Glomerular endothelial cell (primary cell): Measurements from ENCODE around the gene TDRD3. TPM values are rescaled to one million over a fixed set of nuclear protein-coding genes. Genes with fewer than 3 reads are reported as not detected.
"Not testable (repeated sequence)": the region's sequence is repeated elsewhere in the genome, so short reads cannot be mapped to it uniquely, and the experiment has no call there.

Experiments
- DNase-seq: peaks from one replicate; pipeline ENCODE4 v3.0.0-alpha.2; 2011; ENCODE audit warnings: low read depth, low spot score; ENCODE audit errors: extremely low read depth
- total RNA-seq: library from RNA; depleted of rRNA; stranded (reverse); fragments of >200 nt; gene quantifications from 2 replicates; pipeline ENCODE4 v1.2.3, GENCODE V29; 2015

TDRD3 gene
- total RNA-seq, result 7.4 and 11.1 TPM in 2 replicates

DNA sequence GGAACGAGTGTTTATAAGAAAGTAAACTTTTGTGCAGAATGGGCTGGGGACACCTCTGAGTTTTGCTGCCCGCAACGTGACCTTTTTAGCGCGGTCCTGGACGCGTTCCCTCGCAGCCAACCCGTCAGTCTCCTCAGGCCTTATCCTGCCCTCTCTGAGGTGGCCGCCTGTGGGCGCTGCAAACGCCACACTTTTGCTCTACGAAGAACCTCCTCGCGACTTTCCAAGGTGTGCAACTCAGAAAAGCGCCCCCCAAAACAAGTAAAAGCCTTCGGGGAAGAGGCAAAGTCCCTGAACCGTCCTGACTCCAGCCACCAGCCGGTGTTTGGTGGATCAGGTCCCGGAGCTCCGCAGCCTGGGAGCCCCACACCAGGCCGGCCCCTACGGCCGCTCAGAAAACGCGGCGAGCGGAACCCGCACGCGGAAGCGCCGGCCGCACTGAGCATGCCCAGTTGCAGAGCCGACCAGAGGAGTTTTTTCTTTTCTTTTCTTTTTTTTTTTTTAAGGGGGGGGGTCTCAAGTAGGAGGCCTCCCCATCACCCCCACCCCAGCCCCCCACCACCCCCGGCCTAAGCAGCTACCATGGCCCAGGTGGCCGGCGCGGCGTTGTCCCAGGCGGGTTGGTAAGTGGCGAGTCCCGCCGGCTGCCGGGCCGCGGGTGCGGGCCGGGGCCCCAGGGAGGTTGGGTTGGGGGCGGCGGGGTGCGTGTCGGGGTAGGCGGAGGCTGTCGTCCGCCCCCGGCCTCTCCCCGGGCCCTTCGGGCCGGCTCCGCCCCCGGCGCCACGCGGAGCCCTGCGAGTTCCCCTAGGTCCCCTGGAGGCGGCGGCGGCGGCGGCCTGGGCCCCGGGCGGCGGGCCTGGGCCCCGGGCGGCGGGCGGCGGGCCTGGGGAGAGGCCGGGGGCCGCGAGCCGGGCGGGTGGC, at the start of gene TDRD3:
Gene TDRD3 (plus strand): TSS at position 438 of the 921 bp plus-strand sequence. CDS start 145 bp downstream, at position 583.
- peak; percentile 50 for DNase-seq

DNA sequence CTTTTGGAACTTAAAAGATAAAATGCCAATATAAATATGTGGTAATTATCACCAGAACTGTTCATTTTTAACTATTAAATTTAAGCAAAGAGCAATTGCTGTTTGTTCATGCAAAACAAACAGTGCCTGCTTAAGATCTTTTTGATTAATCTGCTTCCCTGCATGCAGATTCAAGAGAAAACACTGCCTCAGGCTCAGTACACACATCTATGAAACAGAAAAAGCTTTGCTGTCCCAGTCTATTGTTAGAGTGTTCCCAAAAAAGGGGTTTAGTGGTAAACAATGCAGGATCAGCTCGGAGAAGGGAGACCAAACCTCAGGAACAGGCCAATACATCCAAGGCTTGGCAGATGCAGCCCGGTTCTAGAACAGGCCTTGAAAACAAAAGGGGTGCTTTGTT, 49.3 kb upstream of the TDRD3 start:
- DNase-seq, result no peak

DNA sequence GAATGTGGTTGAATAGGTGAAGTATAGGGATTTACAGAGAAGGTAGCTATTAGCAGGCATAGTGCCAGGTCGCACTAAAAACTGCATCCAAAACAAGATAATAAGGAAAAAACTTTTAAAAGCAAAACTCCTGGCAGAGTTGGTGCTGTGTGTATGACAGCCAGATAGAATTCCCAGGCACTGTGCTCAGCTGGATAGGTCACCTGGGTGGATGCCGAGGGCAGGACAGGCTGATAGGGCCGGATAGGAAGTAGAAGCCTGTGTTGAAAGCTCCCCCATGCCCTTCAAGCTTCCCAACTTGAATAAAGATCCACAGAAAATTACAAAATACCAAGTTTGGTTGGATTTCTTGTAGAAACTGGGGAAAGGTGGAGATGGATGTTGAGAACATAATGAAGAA, 48.9 kb upstream of the TDRD3 start:
- no peak for DNase-seq

DNA sequence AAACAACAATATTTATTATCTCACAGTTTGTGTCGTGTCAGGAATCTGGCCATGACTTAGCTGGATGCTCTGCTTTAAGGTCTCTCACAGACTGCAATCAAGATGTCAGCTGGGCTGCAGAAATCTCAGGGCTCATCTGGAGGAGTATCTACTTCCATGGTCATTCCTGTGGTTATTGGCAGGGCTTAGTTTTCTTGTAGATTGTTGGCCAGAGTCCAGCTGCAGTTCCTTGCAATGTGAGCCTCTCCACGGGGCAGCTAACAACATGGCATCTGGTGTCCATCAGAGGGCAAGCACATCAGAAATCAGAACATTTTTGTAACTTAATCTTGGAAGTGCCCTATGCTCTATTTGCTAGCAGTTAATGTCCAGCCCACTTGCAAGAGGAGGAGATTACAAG, 45.7 kb upstream of the TDRD3 start:
- DNase-seq, result no peak

DNA sequence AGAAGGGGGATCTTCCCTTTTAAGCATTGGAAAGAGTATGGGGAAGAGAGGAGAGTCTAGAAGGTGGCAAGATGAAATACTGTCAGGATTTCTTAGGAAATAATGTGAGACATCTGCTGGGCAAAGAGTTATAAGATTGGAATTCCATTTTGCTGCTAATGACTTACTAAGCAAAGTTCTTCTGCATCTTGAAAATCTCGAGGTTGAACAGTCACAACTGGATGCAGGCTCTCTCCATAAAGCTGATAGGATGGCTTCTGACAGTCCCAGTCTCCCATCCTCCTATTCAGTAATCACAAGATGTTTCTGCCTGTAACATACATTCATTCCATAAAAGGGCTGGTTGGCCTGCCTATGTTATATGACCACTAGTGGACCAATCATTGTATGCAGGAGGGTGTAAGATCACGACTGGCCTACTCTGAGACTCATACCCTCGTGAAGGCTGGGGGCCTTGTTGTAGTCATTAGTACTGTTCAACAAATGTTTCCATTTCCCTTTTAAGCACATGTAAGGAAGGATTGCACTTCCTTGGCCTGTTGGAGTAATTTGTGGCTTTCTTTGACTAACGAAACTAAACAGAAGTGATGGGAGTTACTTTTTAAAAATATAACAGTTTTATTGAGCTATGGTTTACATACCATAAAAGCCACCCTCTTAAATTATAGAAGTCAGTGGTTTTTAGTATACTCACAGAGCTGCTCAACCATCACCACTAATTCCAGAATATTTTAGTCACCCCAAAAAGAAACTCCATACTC, 45.0 kb upstream of the TDRD3 start:
- no peak for DNase-seq

DNA sequence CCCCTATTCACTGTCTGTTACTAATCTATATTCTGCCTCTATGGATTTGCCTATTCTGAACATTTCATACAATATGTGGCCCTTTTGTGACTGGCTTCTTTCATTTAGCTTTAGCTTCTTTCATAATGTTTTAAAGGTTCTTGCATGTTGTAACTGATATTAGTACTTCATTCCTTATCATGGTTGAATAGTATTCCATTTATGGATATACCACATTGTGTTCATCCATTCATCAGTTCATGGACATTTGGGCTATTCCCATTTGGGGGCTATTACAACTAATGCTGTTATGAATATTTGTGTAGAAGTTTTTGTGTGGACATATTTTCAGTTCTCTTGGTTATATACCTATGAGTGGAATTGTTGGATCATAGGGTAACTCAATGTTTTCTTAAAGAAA, 44.4 kb upstream of the TDRD3 start:
- DNase-seq, result no peak

- no peak for DNase-seq
Measured at GRCh38 chr13:60355056-60355455, 42.0 kb upstream of the TDRD3 start.

GRCh38 chr13:60356970-60357369, 40.0 kb upstream of the TDRD3 start:
- no peak for DNase-seq

DNA sequence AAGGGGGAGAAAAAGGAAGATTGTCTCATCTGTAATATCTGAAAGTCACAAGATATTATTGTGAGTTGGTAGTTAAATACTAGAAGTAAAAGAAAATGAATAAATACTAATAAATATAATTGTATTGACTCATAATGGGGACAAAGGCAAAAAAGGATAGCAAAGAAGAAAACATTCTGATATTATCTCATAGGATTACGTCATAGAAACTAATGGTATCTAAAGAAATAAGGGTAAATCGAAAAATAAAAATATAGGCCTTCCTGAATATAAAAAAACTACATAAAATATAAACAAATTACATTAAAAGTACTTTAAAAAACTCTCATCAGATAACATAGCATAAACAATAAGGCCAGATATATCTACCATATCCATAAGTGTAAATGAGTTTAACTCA, 38.6 kb upstream of the TDRD3 start:
- no peak for DNase-seq

- no peak for DNase-seq
Measured at GRCh38 chr13:60363288-60363687, 33.7 kb upstream of the TDRD3 start.

DNA sequence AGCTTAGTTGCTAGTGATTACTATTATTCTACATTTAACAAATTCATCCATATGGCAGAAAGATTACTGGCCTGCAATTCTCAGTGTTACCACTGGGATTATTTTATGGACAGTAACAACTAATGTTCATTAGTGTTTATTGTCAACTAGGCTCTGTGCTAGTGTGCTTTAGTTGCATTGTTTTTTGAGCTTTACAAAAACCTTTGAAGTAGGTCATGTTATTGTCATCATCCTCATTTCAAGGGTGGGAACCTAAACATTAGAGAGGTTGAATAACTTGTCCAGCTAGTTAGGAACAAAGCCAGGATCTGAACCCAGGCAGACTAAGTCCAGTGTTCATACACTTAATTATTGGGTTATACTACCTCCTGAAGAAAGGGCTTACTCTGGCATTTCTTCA, 27.8 kb upstream of the TDRD3 start:
- no peak for DNase-seq

GRCh38 chr13:60370343-60370742, 26.7 kb upstream of the TDRD3 start:
- no peak for DNase-seq

DNA sequence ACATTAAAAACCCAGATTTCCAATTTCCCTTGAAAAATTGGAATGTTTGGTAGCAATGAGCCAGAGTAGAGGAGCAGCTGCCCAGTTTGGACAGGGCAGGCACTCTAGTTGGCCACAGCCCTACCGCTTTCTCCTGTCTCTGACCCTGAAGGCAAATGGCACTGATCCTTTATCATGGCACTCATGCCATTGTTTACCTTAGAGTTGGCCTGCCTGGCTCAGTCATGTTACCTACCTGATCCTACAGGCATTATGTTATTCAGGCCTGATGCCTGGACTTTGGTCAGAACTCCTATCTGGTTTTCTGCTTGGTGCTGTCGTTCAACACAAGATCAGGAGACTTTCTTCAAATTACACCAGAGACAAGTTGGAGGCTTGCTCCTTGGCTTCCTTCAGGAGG, 24.9 kb upstream of the TDRD3 start:
- no peak for DNase-seq

DNA sequence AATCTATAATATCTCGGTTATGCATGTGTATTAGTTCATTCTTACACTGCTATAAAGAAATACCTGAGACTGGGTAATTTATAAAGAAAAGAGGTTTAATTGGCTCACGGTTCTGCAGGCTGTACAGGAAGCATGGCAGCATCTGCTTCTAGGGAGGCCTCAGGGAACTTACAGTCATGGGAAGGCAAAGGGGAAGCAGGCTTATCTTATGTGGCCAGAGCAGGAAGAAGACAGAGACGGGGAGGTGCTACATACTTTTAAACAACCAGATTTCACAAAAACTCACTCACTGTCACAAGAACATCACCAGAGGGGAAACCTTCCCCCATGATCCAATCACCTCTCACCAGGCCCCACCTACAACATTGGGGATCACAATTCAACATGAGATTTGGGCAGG, 17.7 kb upstream of the TDRD3 start:
- DNase-seq, result not testable (repeated sequence)

- DNase-seq, result no peak
Measured at GRCh38 chr13:60379837-60380565, 17.0 kb upstream of the TDRD3 start.

DNA sequence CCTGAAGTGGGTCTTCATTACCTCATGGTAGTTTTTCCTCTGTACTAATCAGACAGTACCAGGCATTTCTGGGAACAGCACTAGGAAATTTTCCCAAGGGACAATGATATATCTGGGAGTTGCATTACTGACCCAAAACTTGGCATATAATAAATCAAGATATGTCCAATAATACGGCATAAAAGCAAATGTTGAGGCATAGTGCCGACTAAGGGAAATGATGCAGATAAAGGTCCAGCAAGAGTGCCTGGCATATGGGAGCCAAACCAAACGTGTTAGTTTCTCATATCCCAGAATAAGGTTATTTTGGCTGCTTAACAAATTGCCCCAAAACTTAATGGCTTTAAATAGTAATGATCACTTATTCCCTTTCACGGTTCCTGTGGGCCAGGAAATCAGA, 12.1 kb upstream of the TDRD3 start:
- DNase-seq, result no peak

DNA sequence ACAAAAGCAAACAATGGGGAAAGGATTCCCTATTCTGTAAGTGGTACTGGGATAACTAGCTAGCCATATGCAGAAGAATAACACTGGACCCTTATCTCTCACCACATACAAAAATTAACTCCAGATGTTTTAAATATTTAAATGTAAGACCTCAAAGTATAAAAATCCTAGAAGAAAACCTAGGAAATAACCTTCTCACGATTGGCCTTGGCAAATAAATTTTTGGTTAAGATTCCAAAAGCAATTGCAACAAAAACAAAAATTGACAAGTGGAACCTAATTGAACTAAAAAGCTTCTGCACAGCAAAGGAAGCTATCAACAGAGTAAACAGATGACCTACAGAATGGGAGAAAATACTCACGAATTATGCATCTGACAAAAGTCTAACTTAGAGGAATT, 10.8 kb upstream of the TDRD3 start:
- no peak for DNase-seq

DNA sequence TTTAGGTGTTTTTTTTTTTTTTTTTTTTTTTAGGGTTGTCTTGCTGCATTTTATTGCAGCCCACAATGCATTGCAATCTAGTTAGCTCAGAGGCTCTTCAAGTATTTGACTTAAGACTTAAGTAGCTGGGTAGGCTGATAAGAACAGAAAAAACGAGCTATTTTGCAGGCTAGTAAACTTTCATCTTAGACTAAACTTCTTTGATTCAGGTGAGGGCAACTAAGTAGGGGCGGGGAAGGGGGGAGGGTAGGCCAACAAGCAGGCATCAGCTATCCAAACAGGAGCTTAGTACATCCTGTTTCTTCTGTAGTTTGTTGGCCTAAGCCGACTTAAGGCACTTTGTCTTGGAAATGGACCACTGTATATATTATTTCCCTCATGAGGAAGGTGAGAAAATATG, 4.9 kb upstream of the TDRD3 start:
- no peak for DNase-seq

GRCh38 chr13:60395971-60396782, 843 bp upstream of the TDRD3 start:
- peak; percentile 39 for DNase-seq

DNA sequence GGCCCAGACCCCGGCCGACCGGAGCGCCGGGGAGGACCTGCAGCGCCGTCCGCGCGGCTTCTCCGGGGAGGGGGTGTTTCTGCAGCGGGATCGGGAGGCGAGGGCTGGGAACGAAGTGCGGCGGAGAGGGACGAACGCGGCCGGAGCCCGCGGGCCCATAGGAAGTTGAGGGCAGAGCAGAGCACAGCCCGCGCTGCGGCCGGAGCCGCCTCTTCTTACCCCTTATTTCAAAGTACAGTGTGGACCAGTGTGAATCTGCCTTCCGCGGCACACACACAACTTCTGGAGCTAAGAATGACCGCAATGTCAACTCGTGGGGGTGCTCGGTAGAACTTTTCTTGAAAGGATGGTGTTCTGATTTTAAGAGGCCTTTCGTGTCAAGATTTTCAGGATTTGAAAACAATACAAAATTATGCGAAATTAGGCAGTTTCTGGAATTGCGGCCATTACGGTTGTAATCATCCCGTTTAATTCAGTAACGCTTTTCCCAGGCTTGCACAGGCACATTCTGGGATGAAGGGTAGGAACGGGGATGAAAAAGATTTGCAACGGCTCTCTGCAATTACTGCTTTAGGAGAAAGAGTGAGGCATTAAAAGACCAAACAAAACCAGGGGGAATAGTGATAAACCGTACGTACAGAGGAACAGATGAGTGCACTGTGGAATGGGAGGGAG, 821 bp downstream of the TDRD3 start:
- peak; percentile 7 for DNase-seq
